NCI-H2081 treated with DMSO at 0.1 percent for 48 hours (cell line): ENCODE results near the gene ABI2.

Experiments used
- DNase-seq: peaks from one replicate; lab custom pipeline; 2025; lab: John Stamatoyannopoulos, UW

ABI2 gene

DNA sequence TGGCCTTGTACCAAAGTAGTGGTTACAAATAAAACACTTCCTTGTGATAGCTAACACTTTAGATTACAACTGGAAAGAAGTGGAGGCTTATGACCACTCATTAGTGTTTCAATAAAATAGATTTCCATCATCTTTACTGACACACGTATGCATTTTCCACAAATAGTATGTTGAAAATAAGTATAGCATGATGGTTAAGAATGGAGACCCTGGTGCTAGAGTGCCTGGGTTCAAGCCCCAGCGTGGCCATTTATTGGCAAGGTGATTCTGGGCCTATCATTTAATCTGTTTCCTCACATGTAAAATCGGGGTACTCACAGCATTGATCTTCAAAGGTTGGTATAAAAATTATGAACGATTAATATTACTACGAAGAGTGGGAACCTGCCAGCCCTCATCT is 152.4 kb downstream of the ABI2 start:
- no peak for DNase-seq

DNA sequence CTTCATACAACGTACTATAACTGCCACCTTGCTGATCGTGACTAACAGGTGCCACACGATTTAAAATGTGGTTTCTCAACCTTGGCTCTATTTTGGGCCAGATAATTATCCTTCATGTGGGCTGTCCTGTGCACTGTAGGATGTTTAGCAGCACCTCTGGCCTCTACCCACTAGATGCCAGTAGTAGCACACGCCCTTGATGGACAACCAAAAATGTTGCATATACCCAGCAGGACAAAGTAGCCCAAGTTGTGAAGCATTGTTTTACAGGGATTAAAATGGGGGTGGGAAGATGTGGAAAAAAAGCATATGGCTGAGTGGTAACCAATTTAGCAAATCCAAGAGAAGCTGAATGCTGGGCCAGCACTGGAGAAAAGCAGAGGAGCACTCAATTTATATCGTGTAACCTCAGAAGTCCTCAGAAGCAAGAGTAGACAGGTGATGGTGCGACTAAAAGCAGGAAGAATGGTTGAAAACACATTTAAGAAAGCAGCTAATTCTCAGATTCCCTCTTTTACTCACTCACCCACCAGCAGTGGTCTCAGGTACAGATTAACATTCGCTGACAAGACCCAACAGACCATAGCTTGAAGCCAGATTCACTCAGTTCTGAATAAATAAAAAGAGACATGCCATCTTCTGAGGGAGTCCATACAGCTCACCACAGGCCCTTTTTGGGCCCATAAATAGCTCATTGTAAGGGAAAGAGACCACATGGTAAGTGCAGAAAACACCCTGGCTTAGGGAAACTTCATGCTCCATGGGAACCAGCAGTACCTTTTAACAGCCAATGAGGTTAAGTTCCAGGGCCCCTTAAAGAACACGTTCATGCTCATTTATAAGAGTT is 156.3 kb downstream of the ABI2 start:
- DNase-seq: no peak

DNA sequence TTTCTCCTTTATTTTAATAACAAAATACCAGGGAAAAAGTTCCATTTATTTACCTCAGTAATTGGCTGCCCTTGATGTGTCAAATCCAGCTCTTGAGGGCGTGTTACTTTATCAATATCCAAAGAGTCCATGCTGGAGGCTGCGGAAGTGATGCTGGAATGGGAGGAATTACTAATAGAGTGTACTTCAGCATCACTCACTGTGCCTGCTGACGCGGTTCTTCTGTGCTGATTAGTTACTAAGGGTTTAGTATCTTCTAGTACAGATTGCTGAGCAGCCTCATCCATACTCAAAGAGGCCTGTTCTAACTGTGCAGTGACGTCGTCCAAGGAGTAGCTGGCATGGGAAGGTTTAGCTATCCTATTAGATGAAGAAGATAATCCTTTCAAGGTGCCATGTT is 161.3 kb downstream of the ABI2 start:
- DNase-seq: no peak

DNA sequence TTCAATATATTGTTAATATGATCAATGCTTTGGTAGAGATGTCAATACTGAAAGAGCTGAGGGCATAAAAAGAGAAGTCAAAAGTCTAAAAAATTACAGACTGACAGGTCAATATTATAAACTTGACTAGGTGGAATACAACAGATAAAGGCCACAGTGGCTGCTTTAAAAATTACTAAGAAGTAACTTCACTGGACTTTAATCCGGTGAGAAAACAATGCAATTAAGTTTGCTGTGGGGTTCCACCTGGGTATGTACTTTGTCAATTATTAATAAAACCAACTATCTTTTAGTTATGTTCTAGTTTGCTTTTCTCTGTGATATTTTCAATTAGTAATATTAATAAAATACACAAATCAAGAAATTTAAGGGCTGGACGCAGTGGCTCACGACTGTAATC is 162.2 kb downstream of the ABI2 start:
- no peak for DNase-seq

DNA sequence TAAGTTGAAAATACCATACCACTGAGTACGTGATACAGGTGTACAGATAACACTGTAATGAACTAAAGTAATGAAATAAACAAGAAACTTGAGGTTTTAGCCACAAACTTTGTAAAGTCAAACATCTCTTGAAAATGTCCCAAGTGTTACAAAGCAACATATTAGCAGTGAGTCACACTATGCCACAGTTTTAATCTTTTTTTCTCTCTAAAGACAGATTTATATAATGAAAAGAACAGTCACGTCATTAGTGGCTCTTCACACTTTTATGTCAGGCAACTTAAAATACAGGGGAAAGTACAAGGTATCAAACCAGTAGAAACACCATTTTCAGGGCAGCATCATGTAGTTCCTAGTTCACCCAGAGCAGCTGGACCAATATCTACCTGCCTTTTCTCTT is 164.8 kb downstream of the ABI2 start:
- DNase-seq: no peak
